GM23248 (cell line): ENCODE results near the gene TTC28.

Experiments used
- EZH2 ChIP-seq: fragments of 200-600 bp; sonication (generic); IDR thresholded peaks from 2 replicates; pipeline ENCODE4 v1.6.1; 2018; ENCODE audit warnings: antibody characterized with exemption, mild to moderate bottlenecking; ENCODE audit not compliant: insufficient read depth, poor library complexity, severe bottlenecking
- EZH2phosphoT487 ChIP-seq: fragments of 200-600 bp; sonication (generic); IDR thresholded peaks from 2 replicates; pipeline ENCODE4 v1.6.1; 2018; ENCODE audit warnings: antibody characterized with exemption, moderate library complexity, mild to moderate bottlenecking, low read depth; ENCODE audit not compliant: insufficient read depth

- TF ChIP-seq EZH2 (no peak), EZH2phosphoT487 (no peak)
Observed at GRCh38 chr22:28548406-28548805, 131.2 kb downstream of the TTC28 start.
